Measurements from ENCODE around the gene CCL7.
"Not testable (repeated sequence)": the region's sequence is repeated elsewhere in the genome, so short reads cannot be mapped to it uniquely, and the experiment has no call there.

Gene CCL7
- total RNA-seq: 0 reads per million in 2 donors

- DNase-seq: no peak
These were observed at the start of gene CCL7 for GRCh38 chr17:34269969-34270368. Gene CCL7 (plus strand): TSS chr17:34270221. CDS start chr17:34270291, 70 bp downstream.

- DNase-seq: no peak
These were observed 49.1 kb upstream of the CCL7 start for GRCh38 chr17:34220752-34221395.

- DNase-seq: no peak
These were observed 48.6 kb upstream of the CCL7 start for GRCh38 chr17:34221411-34221810.

- no peak for DNase-seq
These were observed 47.1 kb upstream of the CCL7 start for GRCh38 chr17:34222722-34223497.

- DNase-seq: no peak
These were observed 45.0 kb upstream of the CCL7 start for GRCh38 chr17:34225046-34225445.

GRCh38 chr17:34226011-34226743, 43.8 kb upstream of the CCL7 start:
- no peak for DNase-seq

- DNase-seq: no peak
These were observed 43.3 kb upstream of the CCL7 start for GRCh38 chr17:34226744-34227034.

- DNase-seq: not testable (repeated sequence)
These were observed 42.7 kb upstream of the CCL7 start for GRCh38 chr17:34227293-34227692.

GRCh38 chr17:34227707-34228106, 42.3 kb upstream of the CCL7 start:
- no peak for DNase-seq

GRCh38 chr17:34228781-34229180, 41.2 kb upstream of the CCL7 start:
- no peak for DNase-seq

- DNase-seq: no peak
These were observed 39.7 kb upstream of the CCL7 start for GRCh38 chr17:34230342-34230741.

GRCh38 chr17:34234616-34235015, 35.4 kb upstream of the CCL7 start:
- DNase-seq: no peak

- DNase-seq: no peak
These were observed 34.5 kb upstream of the CCL7 start for GRCh38 chr17:34235389-34236028.

- DNase-seq: no peak
These were observed 33.6 kb upstream of the CCL7 start for GRCh38 chr17:34236281-34236892.

GRCh38 chr17:34237458-34237857, 32.6 kb upstream of the CCL7 start:
- DNase-seq: no peak

GRCh38 chr17:34241062-34241461, 29.0 kb upstream of the CCL7 start:
- no peak for DNase-seq

- no peak for DNase-seq
These were observed 27.2 kb upstream of the CCL7 start for GRCh38 chr17:34242587-34243363.

- no peak for DNase-seq
These were observed 26.4 kb upstream of the CCL7 start for GRCh38 chr17:34243364-34244320.

GRCh38 chr17:34245351-34245905, 24.6 kb upstream of the CCL7 start:
- no peak for DNase-seq

- DNase-seq: no peak
These were observed 23.6 kb upstream of the CCL7 start for GRCh38 chr17:34246446-34246845.

GRCh38 chr17:34246881-34247280, 23.1 kb upstream of the CCL7 start:
- no peak for DNase-seq
